Neural cell (in vitro differentiated cells): ENCODE measurements around the gene RFTN1. TPM values are rescaled to one million over a fixed set of nuclear protein-coding genes. Genes with fewer than 3 reads are reported as not detected.

Source experiments
- H2AFZ ChIP-seq: fragments of 200-600, 300-800 bp; sonication (generic), shearing (Covaris generic); 2 replicates; pipeline ENCODE4 v1.6.0; 2014; ENCODE audit warnings: low read depth, mild to moderate bottlenecking, antibody characterized with exemption, low read length, moderate library complexity
- H3F3A ChIP-seq: fragments of 200-600 bp; shearing (Covaris generic); 2 replicates; pipeline ENCODE4 v1.6.1; 2016; ENCODE audit warnings: mild to moderate bottlenecking, moderate library complexity, mixed read lengths, antibody characterized with exemption, low read length; ENCODE audit not compliant: insufficient read depth, poor library complexity, severe bottlenecking
- H3K27ac ChIP-seq: fragments of 200-600, 300-800 bp; sonication (generic), shearing (Covaris generic); 2 replicates; pipeline ENCODE4 v1.5.1; 2014; ENCODE audit warnings: mild to moderate bottlenecking, low read length, moderate library complexity
- H3K27me3 ChIP-seq: fragments of 300-800, 200-600 bp; sonication (generic), shearing (Covaris generic); 2 replicates; pipeline ENCODE4 v1.6.0; 2014; ENCODE audit warnings: mild to moderate bottlenecking, low read depth, low read length, moderate library complexity; ENCODE audit not compliant: insufficient read depth
- H3K36me3 ChIP-seq: fragments of 300-800, 200-600 bp; sonication (generic), shearing (Covaris generic); 2 replicates; pipeline ENCODE4 v1.5.1; 2014; ENCODE audit warnings: mild to moderate bottlenecking, antibody characterized with exemption, low read length, moderate library complexity; ENCODE audit not compliant: insufficient read depth
- H3K4me2 ChIP-seq: fragments of 300-800, 200-600 bp; sonication (generic), shearing (Covaris generic); 2 replicates; pipeline ENCODE4 v1.6.0; 2014; ENCODE audit warnings: mild to moderate bottlenecking, low read length
- H3K4me3 ChIP-seq: fragments of 300-800, 200-600 bp; sonication (generic), shearing (Covaris generic); 2 replicates; pipeline ENCODE4 v1.5.1; 2014; ENCODE audit warnings: mild to moderate bottlenecking, low read length, moderate library complexity
- H3K79me2 ChIP-seq: fragments of 200-600 bp; shearing (Covaris generic); replicated peaks from 2 replicates; pipeline ENCODE4 v1.6.0; 2014; ENCODE audit warnings: mild to moderate bottlenecking, low read length, moderate library complexity; ENCODE audit not compliant: insufficient read depth
- H3K9ac ChIP-seq: fragments of 300-800, 200-600 bp; sonication (generic), shearing (Covaris generic); 2 replicates; pipeline ENCODE4 v1.6.1; 2016; ENCODE audit warnings: mild to moderate bottlenecking, low read length, mixed read lengths
- H3K9me2 ChIP-seq: fragments of 200-600 bp; shearing (Covaris generic); 2 replicates; pipeline ENCODE4 v1.6.1; 2016; ENCODE audit warnings: mild to moderate bottlenecking, low read length, mixed read lengths; ENCODE audit not compliant: insufficient read depth
- H3K9me3 ChIP-seq: fragments of 200-600, 300-800 bp; sonication (generic), shearing (Covaris generic); 2 replicates; pipeline ENCODE4 v1.6.1; 2016; ENCODE audit warnings: mild to moderate bottlenecking, mixed run types, low read length, moderate library complexity, mixed read lengths
- H4K20me1 ChIP-seq: fragments of 200-600 bp; shearing (Covaris generic); 2 replicates; pipeline ENCODE4 v1.6.1; 2016; ENCODE audit warnings: mild to moderate bottlenecking, mixed run types; ENCODE audit not compliant: insufficient read depth
- CTCF ChIP-seq: fragments of 450-650 bp; IDR thresholded peaks from 2 replicates; pipeline ENCODE4 v1.5.1; 2014; ENCODE audit warnings: antibody characterized with exemption, mild to moderate bottlenecking, moderate library complexity; ENCODE audit not compliant: poor library complexity, severe bottlenecking
- EP300 ChIP-seq: fragments of 450-650 bp; conservative IDR thresholded peaks from 2 replicates; pipeline ENCODE4 v1.6.1; 2014; ENCODE audit warnings: antibody characterized with exemption, mild to moderate bottlenecking, moderate library complexity; ENCODE audit not compliant: poor library complexity, severe bottlenecking
- EZH2 ChIP-seq: fragments of 200-600, 300-800 bp; shearing (Covaris generic), sonication (generic); IDR thresholded peaks from 2 replicates; pipeline ENCODE4 v1.6.1; 2014; ENCODE audit warnings: antibody characterized with exemption, low read length, borderline replicate concordance, mild to moderate bottlenecking; ENCODE audit not compliant: insufficient read depth, poor library complexity, severe bottlenecking
- MXI1 ChIP-seq: fragments of 450-650 bp; conservative IDR thresholded peaks from 2 replicates; pipeline ENCODE4 v1.6.1; 2014; ENCODE audit warnings: antibody characterized with exemption, mild to moderate bottlenecking; ENCODE audit not compliant: poor library complexity, severe bottlenecking
- POLR2AphosphoS5 ChIP-seq: IDR thresholded peaks from 2 replicates; pipeline ENCODE4 v1.6.1; 2012
- RAD21 ChIP-seq: fragments of 450-650 bp; conservative IDR thresholded peaks from 2 replicates; pipeline ENCODE4 v1.6.1; 2014; ENCODE audit warnings: antibody characterized with exemption, mild to moderate bottlenecking, moderate library complexity
- REST ChIP-seq: IDR thresholded peaks from 2 replicates; pipeline ENCODE4 v1.6.1; 2012; ENCODE audit warnings: borderline replicate concordance
- SMC3 ChIP-seq: fragments of 450-650 bp; conservative IDR thresholded peaks from 2 replicates; pipeline ENCODE4 v1.6.1; 2014; ENCODE audit warnings: antibody characterized with exemption, mild to moderate bottlenecking, moderate library complexity; ENCODE audit not compliant: poor library complexity
- TAF1 ChIP-seq: IDR thresholded peaks from 2 replicates; pipeline ENCODE4 v1.6.1; 2012; ENCODE audit warnings: low read depth
- polyA plus RNA-seq: library from polyadenylated mRNA; depleted of rRNA; stranded (reverse); fragments of >200 nt; gene quantifications from 2 replicates; pipeline ENCODE4 v1.2.3, GENCODE V29; 2014

Gene RFTN1
- polyA plus RNA-seq, 1 donor from 2014 or later, result 36.8 TPM

- H3K4me2 ChIP-seq, result no peak overlapping the region
- no peak overlapping the region for H2AFZ ChIP-seq
- no peaks in the 10 kb centered on the region for H4K20me1 ChIP-seq
- no peaks in the 10 kb centered on the region for H3K9me2 ChIP-seq
- H3K79me2 ChIP-seq, result no peaks in the 10 kb centered on the region
- H3K36me3 ChIP-seq, result no peaks in the 10 kb centered on the region
- H3K4me3 ChIP-seq, result no peak overlapping the region
- no peak overlapping the region for H3K27ac ChIP-seq
- H3K9me3 ChIP-seq, result no peaks in the 10 kb centered on the region
- H3K9ac ChIP-seq, result no peak overlapping the region
- no peaks in the 10 kb centered on the region for H3F3A ChIP-seq
- no peak for TF ChIP-seq CTCF
- TF ChIP-seq EZH2, result no peak
- TF ChIP-seq MXI1, result no peak
- no peak for TF ChIP-seq SMC3
- no peak for TF ChIP-seq POLR2AphosphoS5
- no peak for TF ChIP-seq EP300
- TF ChIP-seq REST, result no peak
- no peak for TF ChIP-seq TAF1
- TF ChIP-seq RAD21, result no peak
- no peaks in the 10 kb centered on the region for H3K27me3 ChIP-seq
Measured at GRCh38 chr3:16485395-16485992, 28.0 kb downstream of the RFTN1 start.

- no peak overlapping the region for H3K4me2 ChIP-seq
Measured at GRCh38 chr3:16484984-16485383, 28.5 kb downstream of the RFTN1 start.

More at GRCh38 chr3:16484984-16485383, 28.5 kb downstream of the RFTN1 start:
- Histone ChIP-seq H3K79me2 (no peaks in the 10 kb centered on the region), H3K27me3 (no peaks in the 10 kb centered on the region), H3K36me3 (no peaks in the 10 kb centered on the region), H3K9me2 (no peaks in the 10 kb centered on the region), H4K20me1 (no peaks in the 10 kb centered on the region), H2AFZ (no peak overlapping the region), H3K9me3 (no peaks in the 10 kb centered on the region), H3K27ac (no peak overlapping the region), H3F3A (no peaks in the 10 kb centered on the region), H3K4me3 (no peak overlapping the region), H3K9ac (no peak overlapping the region)
- no peak for TF ChIP-seq SMC3
- no peak for TF ChIP-seq RAD21
- no peak for TF ChIP-seq EP300
- no peak for TF ChIP-seq POLR2AphosphoS5
- TF ChIP-seq TAF1, result no peak
